ENCODE results near the gene OR4E1. TPM values are rescaled to one million over a fixed set of nuclear protein-coding genes. Genes with fewer than 3 reads are reported as not detected.
"Not testable (repeated sequence)": the region's sequence is repeated elsewhere in the genome, so short reads cannot be mapped to it uniquely, and the experiment has no call there.

The OR4E1 gene
- total RNA-seq, 2 experiments from 2014 or later, result 0.05 to 0.23 TPM

- POLR2A ChIA-PET, result no interaction called here
- Mint-ChIP-seq H3K27me3 (peaks cover 5% of the 10 kb centered on the region), H3K4me3 (no peak within 1 kb of the TSS), H3K4me1 (no peaks in the 10 kb centered on the region), H3K36me3 (ENCODE audit: low read depth) (no peaks in the 10 kb centered on the region), H3K9me3 (no peaks in the 10 kb centered on the region), H3K27ac (no peak within 1 kb of the TSS)
- CTCF ChIA-PET, result no interaction called here
- no peak for DNase-seq
These were observed 38.8 kb downstream of the OR4E1 start, which contains the start of gene OR10G2 for GRCh38 chr14:21634840-21635239. Gene OR10G2 (minus strand): TSS chr14:21634940. CDS start chr14:21634842, 98 bp downstream.

DNA sequence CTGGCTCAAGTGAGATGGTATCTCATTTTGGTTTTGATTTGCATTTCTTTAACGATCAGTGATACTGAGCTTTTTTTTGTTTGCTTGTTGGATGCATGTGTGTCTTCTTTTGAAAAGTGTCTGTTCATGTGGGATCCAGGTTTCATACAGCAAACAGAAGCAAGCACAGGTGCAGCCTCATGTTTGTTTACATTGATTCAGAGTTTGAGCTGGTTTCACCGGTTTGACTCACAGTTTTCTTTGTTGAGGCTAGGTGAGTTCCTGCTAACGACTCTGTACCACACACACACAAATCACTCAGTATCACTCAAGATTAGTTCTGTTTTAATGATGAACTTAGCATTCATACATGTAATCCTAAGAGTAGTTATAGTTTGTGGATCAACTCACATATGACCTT is 42.5 kb downstream of the OR4E1 start:
- no peak for DNase-seq
- H3K36me3 Mint-ChIP-seq (ENCODE audit: low read depth), result no peaks in the 10 kb centered on the region
- ChIA-PET POLR2A (no interaction called here), CTCF (interaction anchor here (1.8 kb wide), 1 partner anchor 9 kb away, joined by 4 read pairs; no protein-coding TSS in a partner anchor)
- H3K27me3 Mint-ChIP-seq, result peaks cover 9% of the 10 kb centered on the region
- no peaks in the 10 kb centered on the region for H3K4me1 Mint-ChIP-seq
- no peaks in the 10 kb centered on the region for H3K9me3 Mint-ChIP-seq
- no peak overlapping the region for H3K27ac Mint-ChIP-seq
- no peak overlapping the region for H3K4me3 Mint-ChIP-seq

- H3K9me3 Mint-ChIP-seq; DNase-seq; H3K4me3 Mint-ChIP-seq; H3K36me3 Mint-ChIP-seq (ENCODE audit: low read depth); H3K4me1 Mint-ChIP-seq; H3K27ac Mint-ChIP-seq; H3K27me3 Mint-ChIP-seq; POLR2A ChIA-PET: not testable (repeated sequence)
- CTCF ChIA-PET, result interaction anchor here (1.6 to 1.8 kb wide), 2 partner anchors 9 to 10 kb away, joined by 4 read pairs; no protein-coding TSS in a partner anchor
These were observed 43.1 kb downstream of the OR4E1 start for GRCh38 chr14:21630503-21630902.

- POLR2A ChIA-PET, result no interaction called here
- H3K27me3 Mint-ChIP-seq, result peaks cover 10% of the 10 kb centered on the region
- no peaks in the 10 kb centered on the region for H3K36me3 Mint-ChIP-seq (ENCODE audit: low read depth)
- DNase-seq, result no peak
- H3K4me3 Mint-ChIP-seq, result no peak overlapping the region
- CTCF ChIA-PET, result no interaction called here
- H3K9me3 Mint-ChIP-seq, result no peaks in the 10 kb centered on the region
- no peaks in the 10 kb centered on the region for H3K4me1 Mint-ChIP-seq
- no peak overlapping the region for H3K27ac Mint-ChIP-seq
These were observed 47.0 kb downstream of the OR4E1 start for GRCh38 chr14:21626491-21627230.

Other genes starting within 250 kb of the OR4E1 start
- gene CHD8, start 217.7 kb downstream of the OR4E1 start, total RNA-seq, result 100 to 1,000 TPM; 123 to 127 TPM
- gene RAB2B, start 196.9 kb downstream of the OR4E1 start, total RNA-seq, result 10 to 100 TPM; 23.3 to 23.8 TPM
- gene TOX4, start 196.6 kb downstream of the OR4E1 start, total RNA-seq, result 10 to 100 TPM; 78.0 to 83.1 TPM
- gene METTL3, start 162.5 kb downstream of the OR4E1 start, total RNA-seq, result 10 to 100 TPM; 80.2 to 81.4 TPM
- 1 to 10 TPM; 1.9 to 2.2 TPM for gene SALL2, start 147.5 kb downstream of the OR4E1 start, total RNA-seq
- gene OR10G3, start 93.7 kb downstream of the OR4E1 start, total RNA-seq, result not detected
- gene OR10G2, start 38.9 kb downstream of the OR4E1 start, total RNA-seq, result not detected
- not detected for gene OR4E2, start 20.0 kb downstream of the OR4E1 start, total RNA-seq